HEK293 (cell line): ENCODE measurements around the gene ARHGEF28.

Experiments used
- CTCF ChIA-PET: fragments of 350-600 bp; formaldehyde crosslinking; extraction: SDS; loops from one replicate; lab custom pipeline; 2021; ENCODE audit warnings: antibody characterized with exemption; lab: Yijun Ruan, JAX
- POLR2A ChIA-PET: fragments of 300-600 bp; formaldehyde crosslinking; extraction: SDS; loops from one replicate; lab custom pipeline; 2020; ENCODE audit warnings: antibody characterized with exemption, inconsistent platforms; lab: Yijun Ruan, JAX
- H3K27ac ChIP-seq: fragments of 200-500 bp; sonication (Bioruptor generic); 2 replicates; pipeline ENCODE4 v1.5.1; 2014; ENCODE audit warnings: low read depth, low read length, control low read depth, inconsistent platforms; ENCODE audit errors: extremely low read depth
- H3K36me3 ChIP-seq, 2 experiments: fragments of 200-500 bp in 1 of 2; sonication (Bioruptor generic) in 1 of 2; 1 replicate in 1 of 2; 2 replicates in 1 of 2; pipeline ENCODE4 v1.5.1; 2014 to 2017; ENCODE audit warnings: inconsistent platforms in 2 of 2, low read length in 2 of 2; ENCODE audit not compliant: control insufficient read depth in 2 of 2, insufficient read depth in 1 of 2
- H3K4me1 ChIP-seq: fragments of 200-500 bp; sonication (Bioruptor generic); 2 replicates; pipeline ENCODE4 v1.5.1; 2014; ENCODE audit warnings: mild to moderate bottlenecking, low read length, inconsistent platforms; ENCODE audit not compliant: control insufficient read depth, insufficient read depth
- H3K4me3 ChIP-seq: 2 replicates; pipeline ENCODE4 v1.5.1; 2011; ENCODE audit warnings: low read depth, mild to moderate bottlenecking, control low read depth, low read length, moderate library complexity
- H3K9me3 ChIP-seq: fragments of 200-500 bp; sonication (Bioruptor generic); 2 replicates; pipeline ENCODE4 v1.5.1; 2014; ENCODE audit warnings: low read depth, low read length, inconsistent platforms; ENCODE audit not compliant: control insufficient read depth, insufficient read depth
- FEZF1 ChIP-seq: fragments of 450-650 bp; formaldehyde crosslinking; IDR thresholded peaks from 2 replicates; pipeline ENCODE4 v1.5.1; 2016; ENCODE audit warnings: missing biosample characterization, missing genetic modification characterization
- GFI1B ChIP-seq: fragments of 450-650 bp; formaldehyde crosslinking; IDR thresholded peaks from 2 replicates; pipeline ENCODE4 v1.5.1; 2016; ENCODE audit warnings: missing biosample characterization, missing genetic modification characterization
- SCRT2 ChIP-seq: fragments of 450-650 bp; formaldehyde crosslinking; IDR thresholded peaks from 2 replicates; pipeline ENCODE4 v1.5.1; 2016; ENCODE audit warnings: missing biosample characterization, missing genetic modification characterization
- SETDB1 ChIP-seq: IDR thresholded peaks from one replicate; pipeline ENCODE4 v1.6.1; 2017; ENCODE audit warnings: mild to moderate bottlenecking, low read length, moderate library complexity, mixed read lengths; ENCODE audit not compliant: insufficient read length
- TRIM28 ChIP-seq: IDR thresholded peaks from 2 replicates; pipeline ENCODE4 v1.6.1; 2011; ENCODE audit warnings: low read length, control low read depth, borderline replicate concordance
- ZBTB10 ChIP-seq: fragments of 450-650 bp; formaldehyde crosslinking; IDR thresholded peaks from 2 replicates; pipeline ENCODE4 v1.5.1; 2016; ENCODE audit warnings: missing biosample characterization, missing genetic modification characterization
- ZBTB6 ChIP-seq: fragments of 450-650 bp; formaldehyde crosslinking; IDR thresholded peaks from 2 replicates; pipeline ENCODE4 v1.5.1; 2017; ENCODE audit warnings: missing biosample characterization, missing genetic modification characterization
- ZEB2 ChIP-seq: fragments of 450-650 bp; formaldehyde crosslinking; IDR thresholded peaks from 2 replicates; pipeline ENCODE4 v1.5.1; 2016; ENCODE audit warnings: missing biosample characterization, missing genetic modification characterization
- ZFP37 ChIP-seq: fragments of 450-650 bp; formaldehyde crosslinking; IDR thresholded peaks from 2 replicates; pipeline ENCODE4 v1.5.1; 2016; ENCODE audit warnings: missing biosample characterization, missing genetic modification characterization
- ZNF133 ChIP-seq: fragments of 450-650 bp; formaldehyde crosslinking; IDR thresholded peaks from 2 replicates; pipeline ENCODE4 v1.5.1; 2016; ENCODE audit warnings: missing biosample characterization, missing genetic modification characterization
- ZNF2 ChIP-seq: fragments of 450-650 bp; formaldehyde crosslinking; IDR thresholded peaks from 2 replicates; pipeline ENCODE4 v1.5.1; 2016; ENCODE audit warnings: missing biosample characterization, missing genetic modification characterization
- ZNF202 ChIP-seq: fragments of 450-650 bp; formaldehyde crosslinking; IDR thresholded peaks from 2 replicates; pipeline ENCODE4 v1.5.1; 2016; ENCODE audit warnings: missing biosample characterization, missing genetic modification characterization, borderline replicate concordance
- ZNF529 ChIP-seq: fragments of 450-650 bp; formaldehyde crosslinking; IDR thresholded peaks from 2 replicates; pipeline ENCODE4 v1.5.1; 2017; ENCODE audit warnings: missing genetic modification characterization, missing biosample characterization; ENCODE audit not compliant: insufficient replicate concordance
- ZNF560 ChIP-seq: fragments of 450-650 bp; formaldehyde crosslinking; IDR thresholded peaks from 2 replicates; pipeline ENCODE4 v1.5.1; 2017; ENCODE audit warnings: missing biosample characterization, missing genetic modification characterization, borderline replicate concordance
- ZNF629 ChIP-seq: fragments of 450-650 bp; formaldehyde crosslinking; IDR thresholded peaks from 2 replicates; pipeline ENCODE4 v1.5.1; 2017; ENCODE audit warnings: missing biosample characterization, missing genetic modification characterization
- ZNF677 ChIP-seq: fragments of 450-650 bp; IDR thresholded peaks from 2 replicates; pipeline ENCODE4 v1.5.0; 2018; ENCODE audit warnings: missing biosample characterization, mild to moderate bottlenecking, missing genetic modification characterization, moderate library complexity
- ZNF777 ChIP-seq: fragments of 450-650 bp; formaldehyde crosslinking; IDR thresholded peaks from 2 replicates; pipeline ENCODE4 v1.5.1; 2017; ENCODE audit warnings: missing biosample characterization, missing genetic modification characterization, borderline replicate concordance
- ZNF792 ChIP-seq: fragments of 450-650 bp; formaldehyde crosslinking; IDR thresholded peaks from 2 replicates; pipeline ENCODE4 v1.5.1; 2016; ENCODE audit warnings: missing biosample characterization, missing genetic modification characterization
- ZXDB ChIP-seq: fragments of 450-650 bp; formaldehyde crosslinking; IDR thresholded peaks from 2 replicates; pipeline ENCODE4 v1.5.1; 2016; ENCODE audit warnings: missing biosample characterization, missing genetic modification characterization

ARHGEF28 gene

GRCh38 chr5:73896668-73897067 lies 270.7 kb downstream of the ARHGEF28 start:
- Histone ChIP-seq H3K36me3 (peaks cover 0 to 8% of the 10 kb centered on the region in 2 experiments; a peak in 1 of 3 replicates), H3K4me1 (no peaks in the 10 kb centered on the region), H3K27ac (no peak overlapping the region), H3K9me3 (no peaks in the 10 kb centered on the region), H3K4me3 (no peak overlapping the region)
- TF ChIP-seq ZXDB: no peak
- no peak for TF ChIP-seq FEZF1 (tag by site-specific recombination)
- no peak for TF ChIP-seq ZNF529 (tag by site-specific recombination)
- TF ChIP-seq ZBTB6: no peak
- no peak for TF ChIP-seq ZNF2
- no peak for TF ChIP-seq ZEB2
- CTCF ChIA-PET: interaction anchor here (0.7 kb wide), 1 partner anchor 979 kb away, joined by 3 read pairs; no protein-coding TSS in a partner anchor
- POLR2A ChIA-PET: no interaction called here

- Histone ChIP-seq H3K4me3 (no peak overlapping the region), H3K27ac (no peak overlapping the region), H3K9me3 (no peaks in the 10 kb centered on the region), H3K36me3 (peaks cover 0 to 7% of the 10 kb centered on the region in 2 experiments; a peak in 1 of 3 replicates), H3K4me1 (no peaks in the 10 kb centered on the region)
- POLR2A ChIA-PET: no interaction called here
- TF ChIP-seq ZNF560 (tag by site-specific recombination): no peak
- TF ChIP-seq ZNF677: no peak
- TF ChIP-seq GFI1B: no peak
- CTCF ChIA-PET: no interaction called here
Observed at GRCh38 chr5:73897893-73898292, 271.9 kb downstream of the ARHGEF28 start.

DNA sequence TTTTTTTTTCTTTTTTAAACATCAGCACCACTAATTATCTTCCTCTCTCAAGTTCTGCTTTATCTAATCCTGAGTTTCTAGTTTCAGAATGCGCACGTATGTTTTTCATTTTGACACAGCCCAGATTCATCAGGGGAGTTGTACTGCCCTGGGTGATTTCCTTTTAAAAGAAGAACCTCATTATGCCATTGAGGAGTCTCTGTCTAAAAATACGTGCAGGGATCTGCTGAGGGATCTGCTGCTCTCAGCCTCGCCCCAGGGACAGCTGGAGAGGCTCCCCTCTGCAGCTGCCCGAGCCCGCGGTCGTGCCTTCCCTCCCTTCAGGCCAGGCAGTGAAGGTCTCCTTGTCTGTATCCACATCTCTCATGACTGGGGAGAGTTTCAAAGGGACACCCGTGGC lies 273.1 kb downstream of the ARHGEF28 start:
- Histone ChIP-seq H3K27ac (no peak overlapping the region), H3K4me3 (no peak overlapping the region), H3K9me3 (no peaks in the 10 kb centered on the region), H3K36me3 (no peaks in the 10 kb centered on the region), H3K4me1 (no peaks in the 10 kb centered on the region)
- CTCF ChIA-PET: interaction anchor here (0.6 to 1.0 kb wide), 2 partner anchors 67 to 750 kb away, joined by 3 read pairs; no protein-coding TSS in a partner anchor
- no peak for TF ChIP-seq SETDB1
- no peak for TF ChIP-seq TRIM28
- no peak for TF ChIP-seq ZNF629
- TF ChIP-seq ZNF202 (tag by site-specific recombination): no peak
- no peak for TF ChIP-seq ZNF777
- no peak for TF ChIP-seq ZNF792 (tag by site-specific recombination)
- TF ChIP-seq ZNF2: no peak
- no peak for TF ChIP-seq ZFP37 (tag by site-specific recombination)
- TF ChIP-seq SCRT2 (tag by site-specific recombination): no peak
- TF ChIP-seq ZNF133: no peak
- TF ChIP-seq ZBTB10 (tag by site-specific recombination): no peak
- POLR2A ChIA-PET: no interaction called here
